GM12878 (cell line): ENCODE data around the gene ABHD14A. TPM values are rescaled to one million over a fixed set of nuclear protein-coding genes. Genes with fewer than 3 reads are reported as not detected.
A peak's percentile ranks its signal among the peaks of the same experiment; 100 is the strongest.

Experiments used
- ATAC-seq: fragments of 200-7000 bp; cut with Tn5 transposase; 3 replicates; pipeline ENCODE4 v1.9.1; 2020; ENCODE audit warnings: mild to moderate bottlenecking, moderate library complexity
- BruUV-seq: library from RNA; stranded (reverse); fragments of 400-500 nt; replicated peaks from 2 replicates; lab custom pipeline; 2021; lab: Mats Ljungman, UMichigan
- CTCF ChIA-PET: fragments of 300-600 bp; sonication (Branson Sonifier 250); formaldehyde crosslinking; extraction: SDS; loops from one replicate; lab custom pipeline; 2021; ENCODE audit warnings: inconsistent platforms; lab: Yijun Ruan, JAX
- POLR2A ChIA-PET: fragments of 350-600 bp; formaldehyde crosslinking; extraction: SDS; loops from one replicate; lab custom pipeline; 2021; ENCODE audit warnings: inconsistent platforms; lab: Charles Lee
- RAD21 ChIA-PET: fragments of 300-600 bp; sonication (Branson Sonifier 250); formaldehyde crosslinking; loops from one replicate; lab custom pipeline; 2023; ENCODE audit warnings: antibody characterized with exemption; ENCODE audit not compliant: unreplicated experiment; lab: Charles Lee
- SMC1A ChIA-PET: fragments of 300-600 bp; sonication (Branson Sonifier 250); formaldehyde crosslinking; loops from one replicate; lab custom pipeline; 2023; ENCODE audit not compliant: unreplicated experiment, uncharacterized antibody; lab: Charles Lee
- DNase-seq: peaks from one replicate; pipeline ENCODE4 v3.0.0-alpha.2; 2011; ENCODE audit warnings: low read depth, low spot score
- FAIRE-seq: peaks from 3 replicates; lab custom pipeline; 2011; peaks lifted over from hg19 to GRCh38; lab: Jason Lieb, UNC
- H2AFZ ChIP-seq: 2 replicates; pipeline ENCODE4 v1.6.0; 2011; ENCODE audit warnings: low read depth, low read length, control low read depth; ENCODE audit not compliant: control insufficient read depth
- H3K27ac ChIP-seq: 2 replicates; pipeline ENCODE4 v1.5.1; 2011; ENCODE audit warnings: control low read depth; ENCODE audit not compliant: control insufficient read depth, insufficient read depth
- H3K27me3 ChIP-seq, 2 experiments: replicated peaks in 1 of 2; 2 replicates each; pipeline versions ENCODE4 v1.6.0 to v1.6.1; 2011; ENCODE audit warnings: low read length in 1 of 2; ENCODE audit not compliant: control insufficient read depth in 2 of 2, insufficient read depth in 2 of 2
- H3K36me3 ChIP-seq, 2 experiments: 2 replicates each; pipeline ENCODE4 v1.5.1; 2011; ENCODE audit warnings: low read length in 1 of 2; ENCODE audit not compliant: control insufficient read depth in 2 of 2, insufficient read depth in 2 of 2
- H3K4me1 ChIP-seq: 2 replicates; pipeline ENCODE4 v1.6.1; 2011; ENCODE audit warnings: mild to moderate bottlenecking, low read length, moderate library complexity, mixed read lengths; ENCODE audit not compliant: control insufficient read depth, insufficient read depth
- H3K4me2 ChIP-seq: 2 replicates; pipeline ENCODE4 v1.6.0; 2011; ENCODE audit warnings: control low read depth; ENCODE audit not compliant: control insufficient read depth, insufficient read depth
- H3K4me3 ChIP-seq: fragments of 200-600 bp; sonication (generic); 2 replicates; pipeline ENCODE4 v1.5.1; 2016
- H3K79me2 ChIP-seq: 2 replicates; pipeline ENCODE4 v1.6.0; 2011; ENCODE audit warnings: low read length; ENCODE audit not compliant: control insufficient read depth, insufficient read depth
- H3K9ac ChIP-seq: 2 replicates; pipeline ENCODE4 v1.8.0; 2011; ENCODE audit warnings: low read length, control low read depth, mixed read lengths; ENCODE audit not compliant: control insufficient read depth, insufficient read depth
- H3K9me3 ChIP-seq: replicated peaks from 3 replicates; pipeline ENCODE4 v1.5.1; 2011; ENCODE audit warnings: mild to moderate bottlenecking, low read length; ENCODE audit not compliant: control insufficient read depth, insufficient read depth
- H4K20me1 ChIP-seq: 2 replicates; pipeline ENCODE4 v1.6.0; 2011; ENCODE audit not compliant: control insufficient read depth, insufficient read depth
- CUX1 ChIP-seq: IDR thresholded peaks from 2 replicates; pipeline ENCODE4 v1.6.1; 2012; ENCODE audit warnings: improper control_type of control experiment, low read depth, low read length; ENCODE audit not compliant: insufficient replicate concordance
- NR2F1 ChIP-seq: fragments of 450-650 bp; conservative IDR thresholded peaks from 2 replicates; pipeline ENCODE4 v1.6.1; 2017; ENCODE audit warnings: mild to moderate bottlenecking
- POLR2AphosphoS5 ChIP-seq: IDR thresholded peaks from 2 replicates; pipeline ENCODE4 v1.6.1; 2011; ENCODE audit warnings: mild to moderate bottlenecking, low read length, inconsistent platforms
- RBBP5 ChIP-seq: fragments of 200-600 bp; sonication (generic); conservative IDR thresholded peaks from 2 replicates; pipeline ENCODE4 v1.6.1; 2016
- WGBS: methylation state at CpG from one replicate; pipeline ENCODE4 v1.1.6; 2016; ENCODE audit warnings: low lambda C conversion rate; ENCODE audit not compliant: insufficient replicate concordance, insufficient coverage; ENCODE audit errors: missing lambda C conversion rate; 5-methylcytosine and 5-hydroxymethylcytosine counted together
- in situ Hi-C: fragments of 300-500 bp; cut with MboI; formaldehyde crosslinking; loops from 9 replicates; pipeline ENCODE4 v1.14.3; 2018; ENCODE audit warnings: mixed read lengths
- intact Hi-C: fragments of 100-400 bp; cut with micrococcal nuclease; formaldehyde crosslinking; loops from one replicate; pipeline ENCODE4 v1.14.2; 2022; ENCODE audit not compliant: unreplicated experiment
- polyA plus RNA-seq, 11 experiments: library from polyadenylated mRNA; depleted of rRNA in 4 of 11; unstranded in 6 of 11; stranded (reverse) in 5 of 11; fragments of >200 nt; fragmentation: Nextera tagmentation in 4 of 11; fragmentation: Illumina TruSeq in 1 of 11; extraction: Ambion mirVana in 4 of 11; extraction: Trizol in 1 of 11; gene quantifications; 1 replicate in 1 of 11; 2 replicates in 10 of 11; pipeline versions ENCODE4 v1.2.1 to v1.2.3, GENCODE V29; 2011 to 2016; ENCODE audit warnings: inconsistent platforms in 2 of 11, missing spikeins in 2 of 11, low read depth in 1 of 11
- total RNA-seq, 4 experiments: library from RNA; depleted of rRNA in 3 of 4; stranded (reverse); fragments of >200 nt in 3 of 4; fragmentation: Illumina TruSeq in 1 of 4; extraction: Trizol in 1 of 4; gene quantifications; 2 replicates each; pipeline versions ENCODE4 v1.2.1 to v1.2.3, GENCODE V29; 2013 to 2021
- TF ChIP-seq, protein P1 (sequence below): fragments of 150-350 bp; IDR thresholded peaks from 2 replicates; pipeline ENCODE4 v1.6.1; 2016; ENCODE audit warnings: low read depth, low read length

ABHD14A gene
- total and polyA plus RNA-seq, 10 of the 15 experiments (the other 5 are each of a cell fraction or from before 2014, with no cell fraction given) = 1.2 to 27.0 (median 7.9) TPM

DNA sequence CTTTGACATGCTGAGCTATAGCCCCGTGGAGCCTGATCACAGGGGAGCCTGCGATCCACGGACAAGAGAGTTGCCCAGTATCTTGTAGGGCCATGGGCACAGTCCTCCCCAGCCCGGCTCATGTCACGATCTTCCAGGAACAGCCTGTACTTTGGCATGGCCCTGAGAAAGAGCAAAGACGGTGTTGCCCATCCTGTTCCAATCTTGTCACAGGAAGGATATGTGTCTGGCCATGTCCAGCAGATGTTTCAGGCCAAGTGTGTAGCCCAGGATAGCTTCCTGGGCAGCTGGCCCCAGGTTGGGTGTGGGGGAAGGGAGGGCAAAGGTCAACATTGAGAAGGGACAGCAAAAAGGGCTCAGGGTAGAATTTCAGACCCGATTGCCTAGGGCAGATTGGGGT lies 37.8 kb downstream of the ABHD14A start:
- H3K9me3 ChIP-seq = no peaks in the 10 kb centered on the region
- no peaks in the 10 kb centered on the region for H4K20me1 ChIP-seq
- no peaks in the 10 kb centered on the region for H3K79me2 ChIP-seq
- DNase-seq (no peak), FAIRE-seq (no peak), ATAC-seq (no peak)
- H3K27me3 ChIP-seq = no peaks in the 10 kb centered on the region
- H3K4me3 ChIP-seq = no peak overlapping the region
- ChIA-PET RAD21 (interaction anchor here (0.7 to 2.8 kb wide), 8 partner anchors 9 to 207 kb away, joined by 3 to 19 read pairs (median 4); no protein-coding TSS in a partner anchor), SMC1A (interaction anchor here (0.6 to 12.8 kb wide), 9 partner anchors 9 to 132 kb away, joined by 3 to 116 read pairs (median 5); partner anchors contain the start of gene DUSP7), POLR2A (interaction anchor here (0.9 to 3.1 kb wide), 4 partner anchors 9 to 108 kb away, joined by 3 to 7 read pairs (median 4); no protein-coding TSS in a partner anchor), CTCF (interaction anchor here (0.8 to 8.2 kb wide), 6 partner anchors 10 to 129 kb away, joined by 3 to 93 read pairs (median 8); partner anchors contain the start of gene DUSP7)
- H3K4me1 ChIP-seq = peaks cover 4% of the 10 kb centered on the region
- H3K9ac ChIP-seq = no peak overlapping the region
- no peak overlapping the region for H3K27ac ChIP-seq
- H3K36me3 ChIP-seq = no peaks in the 10 kb centered on the region
- TF ChIP-seq POLR2AphosphoS5 (no peak), NR2F1 (peak; percentile 44; the same call in 1 of the 2 replicates)
- in situ Hi-C loops = no loop called here
- intact Hi-C loops = no loop called here
- H2AFZ ChIP-seq = no peak overlapping the region
- H3K4me2 ChIP-seq = no peak overlapping the region
- 69% methylated on average over 7 of the region's 7 CpGs for WGBS
- no TSS peak for BruUV-seq

- H3K4me3 ChIP-seq = no peak overlapping the region
- ChIA-PET RAD21 (interaction anchor here (0.8 to 2.8 kb wide), 10 partner anchors 10 to 110 kb away, joined by 3 to 19 read pairs (median 4); no protein-coding TSS in a partner anchor), CTCF (interaction anchor here (0.9 to 8.2 kb wide), 6 partner anchors 9 to 109 kb away, joined by 3 to 93 read pairs (median 11); partner anchors contain the start of gene DUSP7), SMC1A (interaction anchor here (0.9 to 12.8 kb wide), 8 partner anchors 8 to 140 kb away, joined by 3 to 116 read pairs (median 6); partner anchors contain the start of genes DUSP7 and POC1A), POLR2A (interaction anchor here (0.8 to 3.1 kb wide), 7 partner anchors 9 to 42 kb away, joined by 3 to 7 read pairs (median 5); partner anchors contain the start of genes DUSP7 and RPL29)
- FAIRE-seq (peak; percentile 62), DNase-seq (no peak), ATAC-seq (peak; percentile 36; the same call in 2 of the 3 replicates)
- WGBS = 42% methylated on average over 6 of the region's 6 CpGs
- peaks cover 4% of the 10 kb centered on the region for H3K4me1 ChIP-seq
- no TSS peak for BruUV-seq
- H3K36me3 ChIP-seq = no peaks in the 10 kb centered on the region
- H2AFZ ChIP-seq = no peak overlapping the region
- H4K20me1 ChIP-seq = no peaks in the 10 kb centered on the region
- no peak overlapping the region for H3K4me2 ChIP-seq
- intact Hi-C loops = no loop called here
- H3K79me2 ChIP-seq = no peaks in the 10 kb centered on the region
- no peak overlapping the region for H3K9ac ChIP-seq
- no peaks in the 10 kb centered on the region for H3K27me3 ChIP-seq
- in situ Hi-C loops = no loop called here
- H3K27ac ChIP-seq = no peak overlapping the region
- no peaks in the 10 kb centered on the region for H3K9me3 ChIP-seq
- TF ChIP-seq CUX1 = no peak
- TF ChIP-seq, protein P1, sequence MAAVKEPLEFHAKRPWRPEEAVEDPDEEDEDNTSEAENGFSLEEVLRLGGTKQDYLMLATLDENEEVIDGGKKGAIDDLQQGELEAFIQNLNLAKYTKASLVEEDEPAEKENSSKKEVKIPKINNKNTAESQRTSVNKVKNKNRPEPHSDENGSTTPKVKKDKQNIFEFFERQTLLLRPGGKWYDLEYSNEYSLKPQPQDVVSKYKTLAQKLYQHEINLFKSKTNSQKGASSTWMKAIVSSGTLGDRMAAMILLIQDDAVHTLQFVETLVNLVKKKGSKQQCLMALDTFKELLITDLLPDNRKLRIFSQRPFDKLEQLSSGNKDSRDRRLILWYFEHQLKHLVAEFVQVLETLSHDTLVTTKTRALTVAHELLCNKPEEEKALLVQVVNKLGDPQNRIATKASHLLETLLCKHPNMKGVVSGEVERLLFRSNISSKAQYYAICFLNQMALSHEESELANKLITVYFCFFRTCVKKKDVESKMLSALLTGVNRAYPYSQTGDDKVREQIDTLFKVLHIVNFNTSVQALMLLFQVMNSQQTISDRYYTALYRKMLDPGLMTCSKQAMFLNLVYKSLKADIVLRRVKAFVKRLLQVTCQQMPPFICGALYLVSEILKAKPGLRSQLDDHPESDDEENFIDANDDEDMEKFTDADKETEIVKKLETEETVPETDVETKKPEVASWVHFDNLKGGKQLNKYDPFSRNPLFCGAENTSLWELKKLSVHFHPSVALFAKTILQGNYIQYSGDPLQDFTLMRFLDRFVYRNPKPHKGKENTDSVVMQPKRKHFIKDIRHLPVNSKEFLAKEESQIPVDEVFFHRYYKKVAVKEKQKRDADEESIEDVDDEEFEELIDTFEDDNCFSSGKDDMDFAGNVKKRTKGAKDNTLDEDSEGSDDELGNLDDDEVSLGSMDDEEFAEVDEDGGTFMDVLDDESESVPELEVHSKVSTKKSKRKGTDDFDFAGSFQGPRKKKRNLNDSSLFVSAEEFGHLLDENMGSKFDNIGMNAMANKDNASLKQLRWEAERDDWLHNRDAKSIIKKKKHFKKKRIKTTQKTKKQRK = no peak
- no peak for TF ChIP-seq RBBP5
Observed at GRCh38 chr3:52013802-52014598, 39.1 kb downstream of the ABHD14A start.
